OCI-LY3 (cell line): ENCODE measurements around the gene EFCAB8.

ENCODE experiments used
- H2AFZ ChIP-seq: fragments of 200-600, 300-600 bp; shearing (Covaris generic); 2 replicates; pipeline ENCODE4 v1.6.0; 2014; ENCODE audit warnings: antibody characterized with exemption, low read depth, low read length
- H3K27ac ChIP-seq: fragments of 200-600, 300-600 bp; sonication (generic); 2 replicates; pipeline ENCODE4 v1.5.1; 2014; ENCODE audit warnings: mild to moderate bottlenecking, low read length, moderate library complexity, mixed read lengths
- H3K27me3 ChIP-seq: fragments of 200-600, 300-600 bp; sonication (generic); 2 replicates; pipeline ENCODE4 v1.6.1; 2014; ENCODE audit warnings: low read depth, low read length, mixed read lengths
- H3K36me3 ChIP-seq: fragments of 200-600, 300-600 bp; sonication (generic); replicated peaks from 2 replicates; pipeline ENCODE3; 2014; ENCODE audit warnings: low read depth, low read length, mixed read lengths
- H3K4me1 ChIP-seq: fragments of 300-600, 200-600 bp; sonication (generic); 2 replicates; pipeline ENCODE4 v1.6.1; 2014; ENCODE audit warnings: low read length, mixed read lengths
- H3K4me2 ChIP-seq: fragments of 200-600, 300-600 bp; sonication (generic); 2 replicates; pipeline ENCODE4 v1.6.1; 2014; ENCODE audit warnings: low read length, mixed read lengths
- H3K4me3 ChIP-seq: fragments of 300-600, 200-600 bp; sonication (generic); 2 replicates; pipeline ENCODE4 v1.5.1; 2014; ENCODE audit warnings: antibody characterized with exemption, mild to moderate bottlenecking, low read length, moderate library complexity
- H3K79me2 ChIP-seq: fragments of 300-600, 200-600 bp; shearing (Covaris generic); 2 replicates; pipeline ENCODE4 v1.6.1; 2014; ENCODE audit warnings: mild to moderate bottlenecking, low read length, mixed read lengths
- H3K9ac ChIP-seq: fragments of 300-600, 200-600 bp; shearing (Covaris generic); 2 replicates; pipeline ENCODE4 v1.6.0; 2014; ENCODE audit warnings: mild to moderate bottlenecking, low read length, moderate library complexity
- H3K9me3 ChIP-seq: fragments of 200-600, 300-600 bp; shearing (Covaris generic); 2 replicates; pipeline ENCODE4 v1.6.1; 2014; ENCODE audit warnings: low read length, mixed read lengths; ENCODE audit not compliant: insufficient read depth
- H4K20me1 ChIP-seq: fragments of 200-600, 300-600 bp; sonication (generic); 2 replicates; pipeline ENCODE4 v1.6.1; 2016; ENCODE audit warnings: low read length, mixed read lengths; ENCODE audit not compliant: insufficient read depth
- CTCF ChIP-seq: fragments of 200-600, 300-600 bp; sonication (generic); IDR thresholded peaks from 2 replicates; pipeline ENCODE4 v1.5.1; 2014; ENCODE audit warnings: antibody characterized with exemption, low read length, low read depth
- EZH2phosphoT487 ChIP-seq: fragments of 200-600 bp; shearing (Covaris generic); IDR thresholded peaks from 2 replicates; pipeline ENCODE4 v1.6.1; 2018; ENCODE audit warnings: antibody characterized with exemption, mixed run types, low read depth

EFCAB8 gene

GRCh38 chr20:32886652-32887051 lies 27.9 kb downstream of the EFCAB8 start:
- Histone ChIP-seq H3K4me3 (no peak overlapping the region), H3K27ac (no peak overlapping the region), H3K27me3 (no peaks in the 10 kb centered on the region), H3K4me1 (no peaks in the 10 kb centered on the region), H3K36me3 (no peaks in the 10 kb centered on the region), H2AFZ (no peak overlapping the region), H3K4me2 (no peak overlapping the region), H4K20me1 (no peaks in the 10 kb centered on the region), H3K9ac (no peak overlapping the region), H3K79me2 (no peaks in the 10 kb centered on the region), H3K9me3 (no peaks in the 10 kb centered on the region)
- TF ChIP-seq CTCF (no peak), EZH2phosphoT487 (no peak)

- Histone ChIP-seq H3K79me2 (no peaks in the 10 kb centered on the region), H3K27ac (no peak overlapping the region), H2AFZ (no peak overlapping the region), H3K4me3 (no peak overlapping the region), H3K9me3 (no peaks in the 10 kb centered on the region), H3K9ac (no peak overlapping the region), H3K36me3 (no peaks in the 10 kb centered on the region), H3K27me3 (no peaks in the 10 kb centered on the region), H3K4me1 (no peaks in the 10 kb centered on the region), H3K4me2 (no peak overlapping the region), H4K20me1 (no peaks in the 10 kb centered on the region)
- TF ChIP-seq CTCF (no peak), EZH2phosphoT487 (no peak)
Measured at GRCh38 chr20:32887492-32887891, 28.8 kb downstream of the EFCAB8 start.

GRCh38 chr20:32888636-32889035 lies 29.9 kb downstream of the EFCAB8 start:
- no peak overlapping the region for H3K27ac ChIP-seq
- H3K4me2 ChIP-seq: no peak overlapping the region
- no peaks in the 10 kb centered on the region for H3K36me3 ChIP-seq
- no peaks in the 10 kb centered on the region for H4K20me1 ChIP-seq
- no peak overlapping the region for H2AFZ ChIP-seq
- H3K4me3 ChIP-seq: no peak overlapping the region
- TF ChIP-seq CTCF (no peak), EZH2phosphoT487 (no peak)
- no peak overlapping the region for H3K9ac ChIP-seq
- no peaks in the 10 kb centered on the region for H3K4me1 ChIP-seq
- no peaks in the 10 kb centered on the region for H3K79me2 ChIP-seq
- no peaks in the 10 kb centered on the region for H3K9me3 ChIP-seq
- H3K27me3 ChIP-seq: no peaks in the 10 kb centered on the region

- Histone ChIP-seq H3K79me2 (no peaks in the 10 kb centered on the region), H2AFZ (no peak overlapping the region)
- TF ChIP-seq EZH2phosphoT487 (no peak), CTCF (no peak)
Measured at GRCh38 chr20:32889281-32889680, 30.6 kb downstream of the EFCAB8 start.

More at GRCh38 chr20:32889281-32889680, 30.6 kb downstream of the EFCAB8 start:
- Histone ChIP-seq H4K20me1 (no peaks in the 10 kb centered on the region), H3K27me3 (no peaks in the 10 kb centered on the region), H3K4me2 (no peak overlapping the region), H3K36me3 (no peaks in the 10 kb centered on the region), H3K9ac (no peak overlapping the region), H3K27ac (no peak overlapping the region), H3K9me3 (no peaks in the 10 kb centered on the region), H3K4me3 (no peak overlapping the region), H3K4me1 (no peaks in the 10 kb centered on the region)
